Prostate gland (tissue), 1 donor: ENCODE results near the gene RYR2.

ENCODE experiments used
- POLR2A ChIP-seq: fragments of 450-650 bp; IDR thresholded peaks from one replicate; pipeline ENCODE4 v1.6.1; 2016; ENCODE audit warnings: antibody characterized with exemption, mild to moderate bottlenecking
- POLR2AphosphoS5 ChIP-seq: sonication (generic); formaldehyde crosslinking; IDR thresholded peaks from one replicate; pipeline ENCODE4 v1.6.1; 2017; ENCODE audit warnings: antibody characterized with exemption

DNA sequence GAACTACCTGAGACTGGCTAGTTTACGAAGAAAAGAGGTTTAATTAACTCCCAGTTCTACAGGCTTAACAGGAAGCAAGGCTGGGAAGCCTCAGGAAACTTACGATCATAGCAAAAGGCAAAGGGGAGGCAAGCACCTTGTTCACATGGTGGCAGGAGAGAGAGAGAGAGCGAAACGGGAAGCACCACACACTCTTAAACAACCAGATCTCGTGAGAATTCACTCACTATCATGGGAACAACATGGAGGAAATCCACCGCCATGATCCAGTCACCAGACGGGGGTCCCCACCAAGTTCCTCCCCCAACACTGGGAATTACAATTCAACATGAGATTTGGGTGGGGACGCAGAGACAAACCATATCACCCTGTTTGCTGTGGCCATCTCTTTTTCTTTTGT is 49.5 kb upstream of the RYR2 start:
- TF ChIP-seq POLR2A = no peak
- no peak for TF ChIP-seq POLR2AphosphoS5
